ENCODE results near the gene TMEM132D.

The TMEM132D gene

DNA sequence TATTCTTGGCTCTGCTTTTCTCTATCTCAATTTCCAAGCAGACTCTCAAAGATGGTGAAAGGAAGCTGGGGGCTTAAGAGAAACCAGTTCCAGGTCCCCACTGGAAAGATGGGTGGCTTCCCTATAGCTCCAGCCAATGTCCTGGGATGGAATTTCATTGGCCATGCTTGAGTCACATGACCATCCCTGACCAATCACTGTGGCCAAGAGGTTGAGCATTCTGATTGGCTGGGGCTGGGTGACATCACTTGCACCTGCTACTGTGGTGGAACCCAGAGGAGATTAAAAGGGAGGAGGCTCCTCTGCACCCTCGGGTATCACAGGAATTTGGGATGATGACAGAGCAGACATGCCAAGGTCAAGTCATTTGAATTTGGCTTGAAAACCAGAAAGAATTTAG is 436.5 kb downstream of the TMEM132D start:
- no peak for DNase-seq (ENCODE audit: low read depth in 2 of 3, low spot score in 1 of 3)

DNA sequence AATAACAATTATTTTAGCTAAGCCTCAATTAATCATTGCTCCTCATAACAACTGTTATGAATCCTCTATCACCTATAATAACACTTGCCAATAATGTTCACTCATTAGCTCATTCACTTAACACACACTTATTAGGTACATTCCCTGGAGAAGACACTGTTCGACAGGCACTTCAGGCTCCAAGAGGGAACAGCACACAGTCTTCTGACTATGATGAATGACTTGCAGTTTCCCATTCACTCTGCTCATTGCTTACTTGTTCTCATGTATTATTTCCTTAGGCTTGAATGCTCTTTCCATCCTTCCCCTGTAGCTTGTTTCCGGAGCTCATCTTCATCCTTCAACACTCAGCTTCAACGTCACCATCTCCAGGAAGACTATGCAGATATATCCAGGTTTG is 437.3 kb downstream of the TMEM132D start:
- no peak for DNase-seq (ENCODE audit: low read depth in 2 of 3, low spot score in 1 of 3)

DNA sequence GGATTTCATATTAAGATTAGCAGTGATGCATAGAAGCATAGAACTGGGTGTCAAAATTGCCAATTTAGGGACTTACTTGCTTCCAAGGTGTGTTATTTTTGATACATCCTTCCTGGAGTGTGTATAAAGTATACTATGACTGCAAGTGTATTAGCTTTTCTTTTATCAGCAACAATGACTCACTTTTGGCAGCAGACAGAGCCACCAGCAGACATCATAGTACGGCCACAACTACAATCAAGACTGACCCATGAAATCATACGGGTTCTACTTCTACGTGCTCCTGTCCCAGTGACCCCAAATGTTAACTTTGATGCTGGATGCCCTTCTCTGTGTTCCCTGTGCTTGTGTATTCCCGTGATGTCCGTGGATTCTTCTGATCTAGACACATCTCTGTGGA is 443.9 kb downstream of the TMEM132D start:
- no peak for DNase-seq (ENCODE audit: low read depth in 2 of 3, low spot score in 1 of 3)

DNA sequence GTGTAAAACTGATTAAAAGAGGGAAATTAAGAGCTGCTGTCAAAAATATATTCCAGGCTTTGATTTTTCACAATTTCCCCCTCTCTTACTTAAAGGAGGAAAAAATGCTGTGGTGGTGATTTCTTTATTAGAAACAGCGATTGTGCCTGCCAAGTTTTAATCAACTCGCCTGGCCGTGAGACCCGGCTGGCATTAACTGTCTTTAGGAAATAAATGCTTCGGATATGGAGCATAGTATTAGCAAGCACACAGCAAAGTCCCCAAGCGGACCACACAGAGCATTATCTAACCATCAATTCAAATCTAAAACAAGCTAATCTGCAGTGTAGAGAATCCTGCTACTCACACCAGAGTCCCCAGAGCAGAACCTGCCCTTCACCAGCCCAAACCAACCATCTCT is 457.1 kb downstream of the TMEM132D start:
- no peak for DNase-seq (ENCODE audit: low read depth in 2 of 3, low spot score in 1 of 3)

DNA sequence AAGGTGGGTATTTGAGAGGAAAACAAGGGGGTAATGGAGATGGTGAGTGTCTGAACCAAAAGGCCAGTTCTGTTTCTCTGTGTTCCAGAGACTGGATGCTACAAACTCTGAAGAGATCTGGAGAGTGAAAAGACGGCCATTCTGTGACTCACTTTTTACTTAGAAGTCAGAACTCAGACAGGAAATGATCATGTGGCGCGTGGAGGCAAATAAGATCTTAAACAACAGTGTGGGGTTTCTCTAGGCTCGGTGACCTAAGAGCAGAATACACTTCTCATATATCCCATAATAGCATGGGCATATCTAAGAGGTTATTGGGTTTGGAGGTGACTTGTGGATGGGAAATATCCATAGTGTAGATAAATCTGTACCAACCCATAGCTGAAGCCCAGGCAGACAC is 463.5 kb downstream of the TMEM132D start:
- DNase-seq (ENCODE audit: low read depth in 2 of 3, low spot score in 1 of 3): no peak

DNA sequence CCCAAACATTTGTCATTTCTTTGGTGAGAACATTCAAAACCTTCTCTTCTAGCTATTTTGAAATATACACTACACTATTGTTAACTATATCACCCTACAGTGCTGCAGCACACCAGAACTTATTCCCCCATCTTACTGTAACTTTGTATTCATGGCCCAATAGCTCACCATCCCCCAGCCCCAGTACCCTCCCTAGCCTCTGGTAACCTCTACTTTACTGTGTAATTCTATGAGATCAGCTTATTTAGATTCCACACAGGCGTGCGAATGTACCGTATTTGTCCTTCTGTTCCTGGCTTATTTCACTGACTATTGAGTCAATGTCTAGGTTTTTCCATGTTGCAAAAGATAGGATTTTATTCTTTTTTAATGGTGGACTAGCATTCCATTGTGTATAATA is 469.0 kb downstream of the TMEM132D start:
- DNase-seq (ENCODE audit: low read depth in 2 of 3, low spot score in 1 of 3): no peak

DNA sequence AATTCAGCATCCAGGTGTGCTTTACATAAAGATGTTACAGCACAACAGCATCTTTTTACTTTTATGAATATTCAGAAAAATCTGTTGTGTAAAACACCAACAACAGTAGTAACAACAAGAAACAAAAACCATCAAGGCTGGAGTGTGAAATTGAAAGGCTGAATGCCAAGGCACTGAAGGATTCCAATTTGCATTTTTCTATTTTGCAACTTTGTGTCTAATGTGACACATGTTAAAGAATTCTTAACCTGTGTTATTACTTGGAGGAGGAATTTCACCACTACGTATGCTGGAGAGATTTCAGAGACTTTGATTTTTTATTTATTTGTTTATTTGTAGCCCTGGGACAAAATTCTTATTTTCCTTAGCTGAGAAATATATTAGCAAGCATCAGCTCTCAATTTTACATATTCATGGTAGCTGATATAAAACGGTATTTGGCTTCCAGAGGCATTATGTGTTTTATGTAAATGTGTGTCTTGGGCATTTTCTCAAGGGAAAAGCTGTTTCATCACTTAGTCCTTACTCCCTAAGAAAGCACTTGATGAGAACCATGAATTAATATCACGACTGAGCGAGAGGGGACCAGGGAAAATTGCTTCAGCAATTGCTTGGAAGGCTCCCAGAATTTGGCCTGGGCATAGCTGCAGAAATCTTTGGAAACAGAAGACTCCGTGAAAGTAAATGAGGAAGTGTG is 475.4 kb downstream of the TMEM132D start:
- no peak for DNase-seq (ENCODE audit: low read depth in 2 of 3, low spot score in 1 of 3)

DNA sequence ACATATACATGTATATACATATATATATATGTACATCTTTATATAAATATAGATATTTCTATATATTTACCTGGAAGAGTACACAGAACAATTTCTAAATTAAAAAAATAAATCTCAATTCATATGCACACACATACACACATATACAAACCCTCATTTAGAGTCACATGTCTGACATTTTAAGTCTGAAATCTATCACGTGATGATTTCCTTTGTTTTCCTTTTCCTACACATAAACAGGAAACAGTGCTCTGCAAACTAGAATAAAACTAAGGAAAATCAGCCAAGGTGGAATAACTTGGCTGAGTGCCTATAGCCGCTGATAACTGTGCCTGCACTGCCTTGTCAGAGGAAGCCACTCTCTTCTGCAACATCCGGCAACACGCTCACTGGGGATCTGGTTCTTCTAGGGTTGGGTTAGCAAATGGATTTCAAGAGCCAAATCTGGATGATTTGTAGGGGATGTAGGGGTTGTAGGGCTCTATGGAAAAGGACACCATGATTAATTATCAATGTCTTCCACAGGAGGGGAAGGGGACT is 480.7 kb downstream of the TMEM132D start:
- no peak for DNase-seq (ENCODE audit: low read depth in 2 of 3, low spot score in 1 of 3)

DNA sequence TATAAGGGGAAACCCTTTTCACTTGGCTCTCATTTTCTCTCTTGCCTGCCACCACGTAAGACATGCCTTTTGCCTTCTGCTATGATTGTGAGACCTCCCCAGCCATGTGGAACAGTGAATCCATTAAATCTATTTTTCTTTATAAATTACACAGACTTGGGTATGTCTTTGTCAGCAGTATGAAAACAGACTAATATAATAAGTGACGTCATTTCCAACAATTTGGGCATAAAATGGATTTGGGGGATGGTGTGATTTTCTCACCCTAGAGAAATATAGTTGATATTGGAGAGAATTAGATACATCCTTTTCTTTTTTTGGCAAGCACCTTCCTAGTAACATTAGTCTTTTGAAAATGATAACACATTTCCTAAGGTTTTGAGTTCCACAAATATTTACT is 490.5 kb downstream of the TMEM132D start:
- no peak for DNase-seq (ENCODE audit: low read depth in 2 of 3, low spot score in 1 of 3)

DNA sequence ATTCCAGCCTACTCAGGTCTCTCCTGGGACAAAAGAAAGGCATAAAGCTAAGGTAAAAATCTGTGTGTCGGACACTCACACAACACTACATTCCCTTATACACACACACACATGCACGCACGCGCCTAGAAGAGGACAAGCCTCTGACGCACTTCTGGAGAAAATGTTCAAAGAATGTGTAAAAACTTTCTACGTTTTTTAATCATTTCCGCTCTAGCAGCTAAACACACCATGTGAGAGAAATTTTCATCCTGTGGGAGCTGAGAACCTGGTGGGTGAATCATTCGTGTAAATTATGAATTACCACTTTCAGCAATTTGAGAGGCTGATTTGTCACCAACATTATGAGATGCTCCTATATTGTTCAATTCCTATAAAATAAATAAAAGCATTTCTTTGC is 494.5 kb downstream of the TMEM132D start:
- no peak for DNase-seq (ENCODE audit: low read depth in 2 of 3, low spot score in 1 of 3)

DNA sequence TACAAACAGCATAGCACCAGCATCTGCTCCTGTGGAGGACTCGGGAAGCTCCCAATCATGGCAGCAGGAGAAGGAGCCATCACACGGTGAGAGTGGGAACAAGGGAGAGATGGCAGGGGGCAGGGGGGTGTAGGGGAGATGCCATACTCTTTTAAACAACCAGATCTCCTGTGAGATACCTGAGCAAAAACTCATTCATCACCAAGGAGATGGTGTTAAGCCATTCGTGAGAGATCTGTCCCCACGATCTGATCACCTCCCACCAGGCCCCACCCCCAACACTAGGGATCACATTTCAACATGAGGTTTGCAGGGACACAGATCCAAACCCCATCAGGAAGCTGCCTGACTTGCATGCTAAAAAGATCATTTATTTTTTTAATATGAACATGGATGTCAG is 499.3 kb downstream of the TMEM132D start:
- DNase-seq (ENCODE audit: low read depth in 2 of 3, low spot score in 1 of 3): no peak

DNA sequence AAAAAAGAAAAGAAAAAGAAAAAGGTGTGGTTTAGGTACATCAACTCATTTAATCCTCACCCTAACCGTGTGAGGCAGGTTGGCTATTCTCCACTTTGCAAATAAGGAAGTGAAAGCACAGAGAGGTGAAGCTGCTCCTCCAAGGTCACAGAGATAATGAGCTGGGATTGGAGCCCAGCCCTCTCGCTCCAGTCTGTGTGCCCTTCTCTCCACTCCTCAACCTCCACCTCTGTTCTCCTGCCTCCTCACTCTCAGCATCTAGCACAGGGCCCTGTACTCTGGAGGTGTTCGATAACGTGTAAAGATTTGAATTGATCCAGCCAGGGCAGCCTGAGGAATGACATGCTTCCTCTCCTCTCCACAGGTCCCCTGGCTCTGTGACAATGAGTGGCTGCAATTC is 502.3 kb downstream of the TMEM132D start:
- no peak for DNase-seq (ENCODE audit: low read depth in 2 of 3, low spot score in 1 of 3)

DNA sequence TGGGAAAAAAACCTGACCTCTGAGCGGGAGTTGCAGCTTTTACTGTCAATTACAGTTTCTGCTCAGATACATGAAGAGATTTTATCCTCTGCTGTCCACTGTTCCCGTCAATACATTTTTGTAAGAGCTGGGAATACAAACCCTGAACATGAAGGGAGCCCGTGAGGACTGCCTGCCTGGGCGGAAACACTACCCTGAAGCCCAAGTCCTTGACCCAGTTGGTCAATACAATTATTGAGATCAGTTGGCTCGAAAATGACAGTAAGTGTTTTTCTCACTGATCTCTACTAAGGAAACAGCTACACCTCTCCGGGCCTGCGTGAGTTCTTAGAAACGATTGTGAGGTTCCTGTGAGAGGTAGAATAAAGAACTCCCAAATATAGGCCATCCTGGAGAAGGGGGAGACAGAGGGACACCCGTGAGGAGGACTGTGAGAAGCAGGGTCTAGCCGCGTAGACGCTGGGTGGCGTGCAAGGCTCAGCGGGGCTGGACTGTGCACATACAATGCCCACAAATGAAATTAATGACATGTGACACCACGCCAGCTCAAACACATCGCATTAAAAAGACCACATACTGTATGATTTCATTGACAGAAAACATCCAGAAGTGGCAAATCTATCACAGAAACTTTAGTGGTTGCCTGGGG is 509.5 kb downstream of the TMEM132D start:
- DNase-seq (ENCODE audit: low read depth in 2 of 3, low spot score in 1 of 3): no peak

DNA sequence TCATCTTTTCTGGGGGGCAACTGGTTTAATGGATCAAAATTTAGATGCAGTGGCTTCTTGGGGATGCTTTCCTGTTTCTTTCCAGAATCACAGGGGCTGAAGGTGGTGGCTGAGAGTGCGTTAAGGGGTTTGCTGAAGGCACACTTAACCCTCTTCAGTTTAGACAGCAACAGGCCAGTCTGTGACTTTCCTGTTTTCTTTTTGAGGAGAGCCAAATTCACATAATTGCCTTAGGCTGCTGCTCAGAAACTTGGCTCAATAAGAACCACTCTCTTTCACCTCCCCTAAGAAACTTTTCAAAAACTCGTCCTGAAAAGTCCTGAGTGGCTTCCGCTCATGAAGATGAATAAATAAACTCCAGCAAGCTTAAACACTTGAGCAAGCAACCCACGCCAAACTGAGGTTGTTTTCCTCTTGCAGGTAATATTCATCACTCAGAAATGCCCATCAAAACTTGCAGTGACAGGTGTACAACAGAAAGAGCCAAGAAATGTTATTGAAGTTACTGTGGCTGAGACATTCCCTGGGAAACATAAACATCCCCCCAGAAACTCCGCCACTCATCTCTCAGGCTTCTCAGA is 510.4 kb downstream of the TMEM132D start:
- DNase-seq (ENCODE audit: low read depth in 2 of 3, low spot score in 1 of 3): no peak

DNA sequence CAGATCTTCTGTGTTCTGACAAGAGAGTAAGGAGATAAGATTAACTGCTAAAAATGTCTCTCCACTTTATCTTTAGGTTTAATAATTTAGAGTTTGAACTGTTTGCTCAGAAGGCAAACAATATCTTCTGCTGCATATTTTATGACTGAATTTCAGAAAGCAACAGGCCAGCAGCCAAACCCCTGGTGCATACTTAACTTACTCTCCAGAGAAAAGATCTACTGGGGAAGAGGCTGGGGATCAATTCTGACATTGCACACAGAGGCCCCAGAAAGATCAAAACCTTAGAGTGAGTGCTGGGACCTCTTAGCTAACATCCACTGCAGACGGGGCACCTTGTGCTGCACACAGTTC is 518.2 kb downstream of the TMEM132D start:
- no peak for DNase-seq (ENCODE audit: low read depth in 2 of 3, low spot score in 1 of 3)

DNA sequence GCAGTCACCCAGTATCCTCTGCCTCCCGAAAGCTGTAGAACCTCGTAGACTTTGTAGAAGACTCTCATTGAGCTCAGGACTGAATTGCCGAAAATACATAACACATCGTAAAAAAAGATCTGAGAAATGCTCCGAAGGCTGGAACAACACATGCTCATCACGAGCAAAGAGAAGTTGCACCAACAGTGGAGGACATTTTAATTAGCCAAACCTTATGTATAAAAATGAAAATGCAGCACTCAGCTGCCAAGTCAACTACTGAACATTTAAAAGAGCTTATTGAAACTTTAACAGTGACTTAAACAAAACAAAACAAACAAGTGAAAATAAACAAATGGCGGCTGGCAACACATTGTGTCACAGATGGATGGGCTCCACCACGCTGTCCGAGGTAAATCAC is 519.9 kb downstream of the TMEM132D start:
- DNase-seq (ENCODE audit: low read depth in 2 of 3, low spot score in 1 of 3): no peak

DNA sequence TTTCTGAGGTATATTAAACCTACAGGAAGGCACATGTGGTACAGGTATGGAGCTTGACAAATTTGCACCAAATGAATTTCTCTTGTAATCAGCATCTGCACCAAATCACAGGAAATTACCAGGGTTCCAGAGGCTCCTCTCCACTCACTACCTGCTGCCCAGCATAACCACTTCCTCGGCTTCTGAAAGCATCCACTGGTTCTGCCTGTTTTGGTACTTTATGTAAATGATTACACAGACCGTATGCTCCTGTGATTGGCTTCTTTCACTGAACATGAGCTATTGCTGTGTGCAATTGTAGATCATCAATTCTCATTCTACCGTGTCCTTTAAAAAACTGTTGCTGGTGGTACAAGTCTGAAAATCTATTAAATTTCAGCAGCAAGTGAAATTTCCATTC is 522.1 kb downstream of the TMEM132D start:
- DNase-seq (ENCODE audit: low read depth in 2 of 3, low spot score in 1 of 3): no peak

DNA sequence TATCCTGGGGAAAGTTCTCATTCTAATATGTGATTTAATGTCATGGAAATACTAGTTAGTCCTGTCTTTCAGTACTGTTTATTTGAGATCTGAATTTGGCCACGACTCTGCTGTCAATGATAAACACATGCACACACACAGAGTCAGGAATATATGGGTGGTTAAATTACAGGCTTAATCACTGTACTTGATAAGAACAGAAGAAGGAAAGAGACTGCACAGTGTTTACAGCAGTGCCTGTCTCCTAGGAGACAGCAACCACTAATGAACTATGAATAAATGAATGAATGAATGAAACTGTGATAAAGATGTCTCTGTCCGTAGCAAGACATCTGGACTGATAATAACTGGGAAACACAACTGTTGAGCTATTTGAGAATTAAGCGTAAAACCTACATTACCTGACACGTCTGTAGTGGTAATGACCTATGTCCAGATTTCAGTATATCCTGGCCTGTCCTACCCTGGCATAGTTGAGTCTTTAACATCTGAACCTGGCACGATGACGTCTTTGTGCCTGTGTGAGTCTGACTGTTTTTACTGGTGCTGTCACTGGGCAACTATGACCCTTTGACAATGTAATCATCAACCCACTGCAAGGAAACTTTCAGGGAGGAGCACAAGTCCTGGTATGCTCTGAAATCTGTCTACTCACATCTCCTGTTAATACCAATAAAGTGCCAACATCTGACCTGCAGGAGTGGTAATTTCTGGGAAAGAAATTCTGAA is 524.6 kb downstream of the TMEM132D start:
- no peak for DNase-seq (ENCODE audit: low read depth in 2 of 3, low spot score in 1 of 3)

DNA sequence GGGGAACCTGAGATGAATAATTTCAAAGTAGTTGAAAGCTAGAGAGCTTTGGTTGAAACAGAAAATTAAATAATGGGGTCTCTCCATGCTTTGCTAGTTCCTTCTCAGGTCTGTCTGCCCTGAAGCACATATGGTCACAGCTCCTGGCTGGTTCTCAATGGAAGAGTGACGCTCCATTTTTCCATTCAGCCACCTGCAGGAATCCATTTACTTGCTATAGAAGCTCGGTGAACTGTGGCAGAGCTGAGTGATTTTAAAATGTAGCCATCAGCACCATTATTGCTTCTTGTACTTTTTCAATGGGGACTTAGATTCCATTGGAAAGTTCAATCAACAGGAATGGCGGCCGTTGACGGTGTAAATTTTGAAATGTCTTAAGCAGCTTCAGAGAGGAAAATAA is 525.3 kb downstream of the TMEM132D start:
- no peak for DNase-seq (ENCODE audit: low read depth in 2 of 3, low spot score in 1 of 3)

DNA sequence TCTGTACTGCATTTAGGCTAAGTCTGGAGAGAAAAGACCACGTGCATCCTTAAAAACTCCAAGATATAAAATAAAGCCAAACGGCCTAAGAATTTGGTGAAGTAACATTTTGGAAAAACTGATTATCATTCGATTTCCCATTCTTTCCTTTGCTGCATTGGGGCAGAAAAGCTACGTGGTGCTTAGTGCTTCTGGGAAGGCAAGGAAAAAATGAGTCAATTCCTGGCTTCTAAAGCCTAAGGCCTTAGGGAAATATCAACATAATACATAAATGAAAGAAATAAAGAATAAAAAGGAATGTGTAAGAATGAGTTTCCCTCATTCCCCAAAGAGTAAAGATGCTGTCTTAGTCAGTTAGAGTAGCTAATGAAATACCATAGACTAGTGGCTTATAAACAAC is 530.1 kb downstream of the TMEM132D start:
- no peak for DNase-seq (ENCODE audit: low read depth in 2 of 3, low spot score in 1 of 3)

DNA sequence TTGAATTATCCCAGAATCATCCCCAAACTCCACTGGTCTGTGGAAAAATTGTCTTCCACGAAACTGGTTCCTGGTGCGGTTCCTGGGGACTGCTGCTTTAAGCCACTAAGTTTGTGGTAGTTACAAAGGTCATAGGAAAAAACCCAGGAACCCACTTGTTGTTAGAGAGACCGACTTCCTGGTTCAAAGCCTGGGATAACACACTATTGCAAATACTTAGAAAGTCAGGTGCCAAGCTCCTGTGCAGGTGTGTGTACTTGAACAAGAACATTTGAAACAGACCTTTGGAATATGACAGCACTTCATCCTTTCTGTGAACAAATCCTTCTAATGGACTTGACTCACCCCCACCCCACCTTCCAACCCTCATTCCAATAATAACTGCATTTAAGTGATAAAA is 530.9 kb downstream of the TMEM132D start:
- no peak for DNase-seq (ENCODE audit: low read depth in 2 of 3, low spot score in 1 of 3)

DNA sequence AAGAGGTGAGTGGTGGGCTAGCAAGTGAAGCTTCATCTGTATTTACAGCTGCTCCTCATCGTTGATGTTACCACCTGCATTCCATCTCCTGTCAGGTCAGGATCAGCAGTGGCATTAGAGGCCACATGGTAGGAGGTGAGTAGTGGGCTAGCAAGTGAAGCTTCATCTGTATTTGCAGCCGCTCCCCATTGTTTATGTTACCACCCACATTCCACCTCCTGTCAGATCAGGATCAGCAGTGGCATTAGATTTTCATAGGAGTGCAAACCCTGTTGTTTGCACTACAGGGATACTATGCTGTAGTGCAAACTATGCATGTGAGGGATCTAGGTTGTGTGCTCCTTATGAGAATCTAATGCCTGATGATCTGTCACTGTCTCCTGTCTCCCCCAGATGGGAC is 531.5 kb downstream of the TMEM132D start:
- DNase-seq (ENCODE audit: low read depth in 2 of 3, low spot score in 1 of 3): no peak

Data from stimulated activated CD4-positive, alpha-beta T cell treated with anti-CD3 and anti-CD28 coated beads, Interleukin-12 subunit alpha, Interleukin-12 subunit beta, amount 100 ng/mL, for 48 hours (primary cell).